ENCODE results near the gene TLE7.

TLE7 gene

DNA sequence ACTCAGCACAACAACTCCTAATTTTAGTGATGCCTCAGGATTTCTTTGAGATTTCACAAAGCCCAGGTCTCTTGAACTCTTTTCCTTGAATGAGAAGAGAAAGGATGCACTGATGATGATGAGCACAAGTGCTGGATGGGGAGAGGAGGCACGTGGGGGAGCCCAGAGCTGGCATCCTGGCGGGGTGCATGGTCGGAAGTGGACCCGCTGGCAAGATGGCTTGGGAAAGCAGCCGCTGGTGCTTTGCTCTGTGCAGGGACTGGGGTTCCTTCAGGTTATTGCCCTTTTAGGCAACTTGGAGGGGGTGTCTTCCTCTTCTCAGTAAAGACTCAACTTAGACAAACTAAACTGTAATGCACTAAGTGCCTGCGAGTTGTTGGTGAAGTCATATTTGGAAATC, 61.0 kb downstream of the TLE7 start:
- no peak for DNase-seq
- Histone ChIP-seq H3K4me2 (ENCODE audit: low read depth, low read length) (no peak overlapping the region), H3F3A (ENCODE audit: insufficient read depth, low read length) (no peaks in the 10 kb centered on the region), H3K79me2 (ENCODE audit: low read length) (no peaks in the 10 kb centered on the region), H4K20me1 (ENCODE audit: insufficient read depth, low read length) (no peaks in the 10 kb centered on the region), H3K4me3 (ENCODE audit: low read length) (no peak overlapping the region), H3K9me2 (replicated peaks; ENCODE audit: insufficient read depth, low read length) (no peaks in the 10 kb centered on the region), H3K27ac (ENCODE audit: low read length) (no peak overlapping the region), H3K9me3 (replicated peaks; ENCODE audit: insufficient read depth, low read length) (no peaks in the 10 kb centered on the region), H3K9ac (ENCODE audit: low read length) (no peak overlapping the region), H3K27me3 (replicated peaks; ENCODE audit: insufficient read depth, low read length) (no peaks in the 10 kb centered on the region; the same call in 1 of the 2 replicates), H2AFZ (ENCODE audit: low read length) (no peak overlapping the region), H3K36me3 (replicated peaks; ENCODE audit: insufficient read depth, low read length) (no peaks in the 10 kb centered on the region), H3K4me1 (ENCODE audit: low read length) (no peaks in the 10 kb centered on the region)
- TF ChIP-seq EZH2phosphoT487 (IDR thresholded peaks at IDR 0.05; ENCODE audit: low read length) (no peak), EZH2 (optimal IDR thresholded peaks at IDR 0.05; ENCODE audit: low read depth, low read length) (no peak)
- TF ChIP-seq, protein P1, sequence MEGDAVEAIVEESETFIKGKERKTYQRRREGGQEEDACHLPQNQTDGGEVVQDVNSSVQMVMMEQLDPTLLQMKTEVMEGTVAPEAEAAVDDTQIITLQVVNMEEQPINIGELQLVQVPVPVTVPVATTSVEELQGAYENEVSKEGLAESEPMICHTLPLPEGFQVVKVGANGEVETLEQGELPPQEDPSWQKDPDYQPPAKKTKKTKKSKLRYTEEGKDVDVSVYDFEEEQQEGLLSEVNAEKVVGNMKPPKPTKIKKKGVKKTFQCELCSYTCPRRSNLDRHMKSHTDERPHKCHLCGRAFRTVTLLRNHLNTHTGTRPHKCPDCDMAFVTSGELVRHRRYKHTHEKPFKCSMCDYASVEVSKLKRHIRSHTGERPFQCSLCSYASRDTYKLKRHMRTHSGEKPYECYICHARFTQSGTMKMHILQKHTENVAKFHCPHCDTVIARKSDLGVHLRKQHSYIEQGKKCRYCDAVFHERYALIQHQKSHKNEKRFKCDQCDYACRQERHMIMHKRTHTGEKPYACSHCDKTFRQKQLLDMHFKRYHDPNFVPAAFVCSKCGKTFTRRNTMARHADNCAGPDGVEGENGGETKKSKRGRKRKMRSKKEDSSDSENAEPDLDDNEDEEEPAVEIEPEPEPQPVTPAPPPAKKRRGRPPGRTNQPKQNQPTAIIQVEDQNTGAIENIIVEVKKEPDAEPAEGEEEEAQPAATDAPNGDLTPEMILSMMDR (IDR thresholded peaks at IDR 0.05; ENCODE audit: low read length), result no peak

Data from MM.1S (cell line).